BLaER1 (cell line): ENCODE data around the gene SLC25A13.

ENCODE experiments used
- H3K27ac ChIP-seq: shearing (Covaris generic); formaldehyde crosslinking; 2 replicates; pipeline ENCODE4 v1.8.1; 2022
- H3K27me3 ChIP-seq: shearing (Covaris generic); formaldehyde crosslinking; 2 replicates; pipeline ENCODE4 v1.8.1; 2022
- H3K36me3 ChIP-seq: shearing (Covaris generic); formaldehyde crosslinking; 2 replicates; pipeline ENCODE4 v1.8.1; 2022
- H3K4me1 ChIP-seq: shearing (Covaris generic); formaldehyde crosslinking; 2 replicates; pipeline ENCODE4 v1.8.1; 2022
- H3K4me2 ChIP-seq: shearing (Covaris generic); formaldehyde crosslinking; 2 replicates; pipeline ENCODE4 v1.8.1; 2022
- H3K4me3 ChIP-seq: shearing (Covaris generic); formaldehyde crosslinking; 2 replicates; pipeline ENCODE4 v1.8.1; 2022
- H3K9ac ChIP-seq: shearing (Covaris generic); formaldehyde crosslinking; 2 replicates; pipeline ENCODE4 v1.8.1; 2022
- H3K9me3 ChIP-seq: shearing (Covaris generic); formaldehyde crosslinking; 2 replicates; pipeline ENCODE4 v1.8.1; 2022
- H4K20me1 ChIP-seq: shearing (Covaris generic); formaldehyde crosslinking; 2 replicates; pipeline ENCODE4 v1.8.1; 2022
- Cebpa-rat ChIP-seq: shearing (Covaris generic); IDR thresholded peaks from 2 replicates; pipeline ENCODE4 v1.8.1; 2022

SLC25A13 gene

GRCh38 chr7:96236198-96237039, 85.5 kb downstream of the SLC25A13 start:
- no peaks in the 10 kb centered on the region for H3K4me1 ChIP-seq
- H3K36me3 ChIP-seq = peaks cover 3% of the 10 kb centered on the region; the same call in 1 of the 2 replicates
- no peaks in the 10 kb centered on the region for H3K9me3 ChIP-seq
- H3K27ac ChIP-seq = no peak overlapping the region
- no peak overlapping the region for H3K4me3 ChIP-seq
- TF ChIP-seq Cebpa-rat = no peak
- no peak overlapping the region for H3K9ac ChIP-seq
- no peaks in the 10 kb centered on the region for H3K27me3 ChIP-seq
- H4K20me1 ChIP-seq = peaks cover 30% of the 10 kb centered on the region; the same call in 1 of the 2 replicates
- H3K4me2 ChIP-seq = no peak overlapping the region

- H3K4me2 ChIP-seq = no peak overlapping the region
- TF ChIP-seq Cebpa-rat = no peak
- no peaks in the 10 kb centered on the region for H3K4me1 ChIP-seq
- peaks cover 30% of the 10 kb centered on the region; the same call in 1 of the 2 replicates for H4K20me1 ChIP-seq
- H3K27ac ChIP-seq = no peak overlapping the region
- H3K9ac ChIP-seq = no peak overlapping the region
- H3K36me3 ChIP-seq = peaks cover 3% of the 10 kb centered on the region; the same call in 1 of the 2 replicates
- H3K4me3 ChIP-seq = no peak overlapping the region
- no peaks in the 10 kb centered on the region; the same call in 1 of the 2 replicates for H3K9me3 ChIP-seq
- H3K27me3 ChIP-seq = no peaks in the 10 kb centered on the region
Observed at GRCh38 chr7:96235281-96235680, 86.6 kb downstream of the SLC25A13 start.

DNA sequence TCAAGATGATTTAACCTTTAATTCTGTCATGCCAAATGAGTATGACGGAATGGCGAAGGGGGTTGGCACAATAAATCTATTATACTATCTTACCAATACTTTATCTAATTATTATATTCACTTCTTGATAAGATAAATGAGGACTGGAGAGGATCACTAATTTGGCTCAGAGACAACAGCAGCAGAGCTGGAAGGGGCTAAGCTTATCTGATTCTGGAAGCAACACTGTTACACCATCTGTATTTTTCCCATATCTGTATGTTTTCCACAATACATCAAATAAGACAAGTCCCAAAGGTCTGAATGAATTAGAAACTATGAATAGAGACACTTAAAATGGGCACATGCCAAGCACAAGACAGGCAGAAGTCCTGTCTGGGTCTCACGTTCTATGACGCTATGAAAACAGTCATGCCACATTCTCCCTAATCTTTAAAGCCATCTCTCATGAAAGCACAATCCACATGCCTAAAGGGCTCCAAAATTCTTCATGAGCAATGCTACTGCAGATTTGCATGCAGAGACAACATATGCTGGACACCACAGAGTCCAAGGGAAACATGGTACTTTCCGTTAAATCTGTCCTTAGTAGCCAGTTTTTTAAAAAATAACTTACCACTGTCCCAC, 88.3 kb downstream of the SLC25A13 start:
- H3K27ac ChIP-seq = no peak overlapping the region
- no peaks in the 10 kb centered on the region for H3K27me3 ChIP-seq
- H3K9ac ChIP-seq = no peak overlapping the region
- peaks cover 12% of the 10 kb centered on the region for H3K9me3 ChIP-seq
- no peaks in the 10 kb centered on the region for H3K4me1 ChIP-seq
- TF ChIP-seq Cebpa-rat = no peak
- no peak overlapping the region for H3K4me2 ChIP-seq
- peaks cover 16% of the 10 kb centered on the region for H3K36me3 ChIP-seq
- H3K4me3 ChIP-seq = no peak overlapping the region
- peaks cover 30% of the 10 kb centered on the region; the same call in 1 of the 2 replicates for H4K20me1 ChIP-seq

- H3K27ac ChIP-seq = no peak overlapping the region
- no peak overlapping the region for H3K4me3 ChIP-seq
- TF ChIP-seq Cebpa-rat = no peak
- H3K4me1 ChIP-seq = no peaks in the 10 kb centered on the region
- peaks cover 16% of the 10 kb centered on the region for H3K9me3 ChIP-seq
- peaks cover 25% of the 10 kb centered on the region; the same call in 1 of the 2 replicates for H4K20me1 ChIP-seq
- H3K36me3 ChIP-seq = peaks cover 20% of the 10 kb centered on the region
- H3K4me2 ChIP-seq = no peak overlapping the region
- no peak overlapping the region for H3K9ac ChIP-seq
- no peaks in the 10 kb centered on the region for H3K27me3 ChIP-seq
Observed at GRCh38 chr7:96233084-96233483, 88.8 kb downstream of the SLC25A13 start.

GRCh38 chr7:96228760-96229159, 93.1 kb downstream of the SLC25A13 start:
- Histone ChIP-seq H4K20me1 (no peaks in the 10 kb centered on the region), H3K9me3 (peaks cover 16% of the 10 kb centered on the region), H3K27ac (no peak overlapping the region), H3K9ac (no peak overlapping the region), H3K36me3 (peaks cover 17% of the 10 kb centered on the region), H3K4me1 (no peaks in the 10 kb centered on the region), H3K4me3 (no peak overlapping the region), H3K4me2 (no peak overlapping the region), H3K27me3 (no peaks in the 10 kb centered on the region)
- TF ChIP-seq Cebpa-rat = no peak

DNA sequence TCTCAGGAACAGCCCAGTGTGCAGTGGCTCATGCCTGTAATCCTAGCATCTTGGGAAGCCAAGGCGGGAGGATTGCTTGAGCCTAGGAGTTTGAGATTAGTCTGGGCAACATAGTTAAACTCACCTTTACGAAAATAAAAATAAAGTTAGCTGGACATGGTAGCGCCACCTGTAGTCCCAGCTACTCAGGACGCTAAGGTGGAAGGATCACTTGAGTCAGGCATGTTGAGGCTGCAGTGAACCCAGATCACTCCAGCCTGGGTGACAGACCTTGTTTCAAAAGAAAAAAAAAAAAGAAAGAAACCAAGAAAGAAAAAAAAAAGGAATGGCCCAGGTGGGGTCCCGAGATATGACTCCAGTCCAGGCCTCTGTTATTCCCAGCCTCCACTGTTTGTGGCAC, 96.6 kb downstream of the SLC25A13 start:
- no peak for TF ChIP-seq Cebpa-rat
- Histone ChIP-seq H3K9ac (no peak overlapping the region), H3K36me3 (peaks cover 17% of the 10 kb centered on the region), H3K9me3 (peaks cover 16% of the 10 kb centered on the region), H3K4me1 (no peaks in the 10 kb centered on the region), H3K4me3 (no peak overlapping the region), H3K4me2 (no peak overlapping the region), H4K20me1 (no peaks in the 10 kb centered on the region; the same call in 1 of the 2 replicates), H3K27ac (no peak overlapping the region), H3K27me3 (no peaks in the 10 kb centered on the region)

DNA sequence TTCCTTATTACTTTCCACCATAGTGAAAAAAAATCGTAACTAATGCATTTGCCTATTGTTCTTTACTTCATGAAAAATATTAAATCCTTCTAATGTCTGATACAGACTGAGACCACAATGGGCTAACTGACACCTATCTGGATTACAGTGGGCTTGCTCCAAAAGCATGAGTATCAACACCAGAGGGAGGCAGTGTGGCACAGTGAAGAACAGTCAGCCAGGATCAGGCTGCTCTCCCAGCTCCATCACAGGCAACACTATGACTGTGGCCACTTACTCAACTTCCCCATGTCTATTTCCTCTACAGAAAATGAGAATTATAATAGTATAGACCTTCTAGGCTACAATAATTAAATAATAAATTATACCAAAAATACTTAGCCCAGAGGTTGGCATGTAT, 97.2 kb downstream of the SLC25A13 start:
- H3K27me3 ChIP-seq = no peaks in the 10 kb centered on the region
- TF ChIP-seq Cebpa-rat = no peak
- peaks cover 15% of the 10 kb centered on the region for H3K36me3 ChIP-seq
- no peak overlapping the region for H3K27ac ChIP-seq
- H3K4me1 ChIP-seq = no peaks in the 10 kb centered on the region
- H3K9me3 ChIP-seq = peaks cover 15% of the 10 kb centered on the region
- H3K4me3 ChIP-seq = no peak overlapping the region
- no peaks in the 10 kb centered on the region; the same call in 1 of the 2 replicates for H4K20me1 ChIP-seq
- no peak overlapping the region for H3K9ac ChIP-seq
- H3K4me2 ChIP-seq = no peak overlapping the region

- H4K20me1 ChIP-seq = no peaks in the 10 kb centered on the region; the same call in 1 of the 2 replicates
- H3K27ac ChIP-seq = no peak overlapping the region
- H3K4me2 ChIP-seq = no peak overlapping the region
- H3K9ac ChIP-seq = no peak overlapping the region
- no peak overlapping the region for H3K4me3 ChIP-seq
- H3K27me3 ChIP-seq = no peaks in the 10 kb centered on the region
- no peaks in the 10 kb centered on the region for H3K4me1 ChIP-seq
- peaks cover 9% of the 10 kb centered on the region for H3K36me3 ChIP-seq
- H3K9me3 ChIP-seq = peaks cover 8% of the 10 kb centered on the region
- no peak for TF ChIP-seq Cebpa-rat
Observed at GRCh38 chr7:96224073-96224472, 97.8 kb downstream of the SLC25A13 start.

- Histone ChIP-seq H3K27ac (no peak overlapping the region), H3K4me2 (no peak overlapping the region), H4K20me1 (no peaks in the 10 kb centered on the region; the same call in 1 of the 2 replicates), H3K4me1 (no peaks in the 10 kb centered on the region), H3K9me3 (no peaks in the 10 kb centered on the region), H3K36me3 (no peaks in the 10 kb centered on the region), H3K27me3 (no peaks in the 10 kb centered on the region), H3K9ac (no peak overlapping the region), H3K4me3 (no peak overlapping the region)
- TF ChIP-seq Cebpa-rat = no peak
Observed at GRCh38 chr7:96221888-96222287, 100.0 kb downstream of the SLC25A13 start.
